SK-N-SH treated with all-trans-retinoic acid at 6 μM for 48 hours (cell line): ENCODE results near the gene CMTM3.

Experiments
- ARNTL ChIP-seq: fragments of 450-650 bp; formaldehyde crosslinking; IDR thresholded peaks from 2 replicates; pipeline ENCODE4 v1.5.0; 2020; ENCODE audit warnings: low read depth, mild to moderate bottlenecking, moderate library complexity, borderline replicate concordance
- CREB5 ChIP-seq: fragments of 250-450 bp; sonication (Bioruptor Pico); IDR thresholded peaks from 2 replicates; pipeline ENCODE4 v1.5.1; 2020; ENCODE audit warnings: low read depth, mild to moderate bottlenecking, moderate library complexity
- CSDC2 ChIP-seq: fragments of 250-450 bp; sonication (Bioruptor Pico); IDR thresholded peaks from 2 replicates; pipeline ENCODE4 v1.5.0; 2020; ENCODE audit warnings: mild to moderate bottlenecking, moderate library complexity
- GLIS3 ChIP-seq: fragments of 250-450 bp; sonication (Bioruptor Pico); IDR thresholded peaks from 2 replicates; pipeline ENCODE4 v1.5.0; 2020; ENCODE audit warnings: mild to moderate bottlenecking, moderate library complexity
- ISL1 ChIP-seq: fragments of 250-450 bp; sonication (Bioruptor Pico); IDR thresholded peaks from 2 replicates; pipeline ENCODE4 v2.1.2; 2022; ENCODE audit warnings: mild to moderate bottlenecking, moderate library complexity
- PATZ1 ChIP-seq: fragments of 250-450 bp; sonication (Bioruptor Pico); IDR thresholded peaks from 2 replicates; pipeline ENCODE4 v1.8.0; 2020; ENCODE audit warnings: mild to moderate bottlenecking, moderate library complexity, borderline replicate concordance
- PPARA ChIP-seq: fragments of 250-450 bp; sonication (Bioruptor Pico); IDR thresholded peaks from 2 replicates; pipeline ENCODE4 v1.5.0; 2020; ENCODE audit warnings: mild to moderate bottlenecking, borderline replicate concordance
- RARB ChIP-seq: fragments of 250-450 bp; sonication (Bioruptor Pico); IDR thresholded peaks from 2 replicates; pipeline ENCODE4 v1.8.0; 2021; ENCODE audit warnings: mild to moderate bottlenecking, moderate library complexity
- SNAI2 ChIP-seq: fragments of 250-450 bp; sonication (Bioruptor Pico); IDR thresholded peaks from 2 replicates; pipeline ENCODE4 v1.5.0; 2020; ENCODE audit warnings: mild to moderate bottlenecking, moderate library complexity
- TCF4 ChIP-seq: fragments of 250-450 bp; sonication (Bioruptor Pico); IDR thresholded peaks from 2 replicates; pipeline ENCODE4 v1.8.0; 2021; ENCODE audit warnings: mild to moderate bottlenecking, moderate library complexity, borderline replicate concordance
- TOX ChIP-seq: fragments of 250-450 bp; sonication (Bioruptor Pico); IDR thresholded peaks from 2 replicates; pipeline ENCODE4 v1.8.0; 2021; ENCODE audit warnings: mild to moderate bottlenecking, moderate library complexity, borderline replicate concordance
- ZFP30 ChIP-seq: fragments of 450-650 bp; formaldehyde crosslinking; IDR thresholded peaks from 2 replicates; pipeline ENCODE4 v1.5.0; 2022; ENCODE audit warnings: mild to moderate bottlenecking, moderate library complexity

- TF ChIP-seq SNAI2 (CRISPR knock-in tag) (no peak), ARNTL (no peak), PPARA (no peak), GLIS3 (CRISPR knock-in tag) (no peak), TOX (CRISPR knock-in tag) (no peak), CREB5 (CRISPR knock-in tag) (no peak), ZFP30 (CRISPR knock-in tag) (no peak), RARB (CRISPR knock-in tag) (no peak), TCF4 (CRISPR knock-in tag) (no peak), CSDC2 (no peak), ISL1 (CRISPR knock-in tag) (no peak), PATZ1 (CRISPR knock-in tag) (no peak)
Measured at GRCh38 chr16:66621973-66622372, 17.5 kb downstream of the CMTM3 start.
